ENCODE measurements around the gene MED12.

MED12 gene

DNA sequence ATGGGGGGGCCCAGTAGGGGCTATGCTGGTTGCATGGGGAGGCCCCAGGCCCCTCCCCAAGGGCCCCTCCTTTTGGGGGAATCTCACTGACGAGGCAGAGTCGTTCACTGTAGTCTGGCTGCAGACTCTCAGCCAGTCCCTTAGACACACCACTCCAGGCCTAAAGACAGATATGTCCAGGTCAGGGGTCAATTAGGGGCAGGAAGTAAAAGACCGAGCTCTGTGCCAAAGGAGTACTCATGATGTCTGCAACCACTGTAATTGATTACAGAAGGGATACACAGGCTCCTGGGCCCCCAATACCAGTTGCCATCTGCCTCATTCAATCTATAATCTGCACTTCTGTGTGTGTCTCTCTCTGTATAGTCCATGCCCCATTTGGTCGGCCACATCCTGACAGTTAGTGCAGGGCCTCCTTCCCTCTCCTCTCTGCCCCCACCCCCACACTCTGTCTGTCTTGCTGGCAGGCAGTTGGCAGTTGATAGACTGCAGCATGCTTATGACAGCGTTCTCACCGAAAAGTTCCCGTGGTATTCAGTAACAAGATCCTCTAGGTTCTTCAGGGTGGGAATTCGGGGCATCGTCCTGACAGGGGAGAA lies 10.5 kb upstream of the MED12 start:
- Histone ChIP-seq H3K36me3 (ENCODE audit: control insufficient read depth, insufficient read depth, low read length) (no peaks in the 10 kb centered on the region), H3K9me3 (ENCODE audit: control insufficient read depth, insufficient read depth, low read depth, low read length) (no peaks in the 10 kb centered on the region; the same call in 1 of the 2 replicates), H3K27ac (ENCODE audit: low read depth, low read length) (no peak overlapping the region), H3K4me1 (ENCODE audit: control insufficient read depth, insufficient read depth, low read length) (peaks cover 28% of the 10 kb centered on the region), H3K27me3 (ENCODE audit: control insufficient read depth, insufficient read depth, low read length) (peaks cover 70% of the 10 kb centered on the region), H3K9ac (ENCODE audit: low read length) (no peak overlapping the region), H3K4me3 (ENCODE audit: low read depth, low read length) (no peak overlapping the region)

DNA sequence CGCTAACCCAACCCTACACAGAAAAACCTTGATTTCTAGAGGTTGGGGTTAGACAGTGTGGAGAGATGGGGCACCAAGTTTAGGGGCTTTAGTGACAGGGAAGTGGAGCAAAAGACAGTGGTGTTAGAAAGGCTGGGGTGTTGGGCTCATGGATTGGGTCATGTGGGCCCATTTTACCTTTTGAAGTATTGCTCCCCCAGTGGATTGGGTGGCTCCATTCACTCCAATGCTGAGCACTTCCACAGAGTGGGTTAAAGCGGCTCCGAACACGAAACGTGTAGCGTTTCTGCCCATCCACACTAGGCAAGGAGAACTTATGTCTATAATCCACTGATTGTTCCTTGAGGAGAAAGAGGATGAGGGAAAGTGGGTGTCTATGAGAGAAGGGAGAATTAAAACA lies 9.3 kb upstream of the MED12 start:
- peaks cover 79% of the 10 kb centered on the region for H3K27me3 ChIP-seq (ENCODE audit: control insufficient read depth, insufficient read depth, low read length)
- H3K9me3 ChIP-seq (ENCODE audit: control insufficient read depth, insufficient read depth, low read depth, low read length) = no peaks in the 10 kb centered on the region; the same call in 1 of the 2 replicates
- peaks cover 18% of the 10 kb centered on the region for H3K4me1 ChIP-seq (ENCODE audit: control insufficient read depth, insufficient read depth, low read length)
- no peak overlapping the region for H3K9ac ChIP-seq (ENCODE audit: low read length)
- H3K27ac ChIP-seq (ENCODE audit: low read depth, low read length) = no peak overlapping the region
- no peak overlapping the region for H3K4me3 ChIP-seq (ENCODE audit: low read depth, low read length)
- H3K36me3 ChIP-seq (ENCODE audit: control insufficient read depth, insufficient read depth, low read length) = no peaks in the 10 kb centered on the region

DNA sequence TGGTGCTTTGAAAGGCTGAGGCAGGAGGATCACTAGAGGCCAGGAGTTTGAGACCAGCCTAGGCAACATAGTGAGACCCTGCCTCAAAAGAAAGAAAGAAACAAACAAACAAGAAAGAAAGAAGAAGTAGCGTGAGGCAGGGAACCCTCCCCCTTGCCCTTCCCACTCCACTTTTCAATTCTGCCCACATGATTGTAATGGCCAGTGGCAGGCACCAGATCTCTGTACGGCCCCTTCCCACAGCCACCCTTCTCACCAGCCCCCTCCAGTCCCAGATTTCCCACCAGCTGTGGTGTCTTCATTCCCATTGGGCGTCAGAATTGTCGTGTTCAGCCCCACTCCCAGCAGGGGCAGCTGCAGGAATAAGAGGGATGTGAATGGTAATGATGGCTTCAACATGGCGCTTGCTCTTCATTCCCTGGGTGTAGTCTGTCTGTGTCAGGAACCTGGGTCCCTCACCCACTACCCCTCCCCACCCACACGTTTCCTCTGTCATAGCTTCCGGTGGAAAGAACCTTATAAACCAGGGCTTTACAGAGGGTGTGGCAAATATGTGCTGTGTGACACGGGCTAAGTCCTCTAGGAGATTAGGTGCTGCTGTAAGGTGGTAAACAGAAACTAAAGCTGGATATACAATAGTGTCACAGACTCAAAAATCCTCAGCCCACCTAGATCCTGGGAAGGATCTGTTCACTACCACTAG lies 7.1 kb upstream of the MED12 start, which contains the start of gene IL2RG:
IL2RG (minus strand) TSS at position 437 of the 703 bp plus-strand sequence; CDS start at position 399, 38 bp downstream.
- Histone ChIP-seq H3K27ac (ENCODE audit: low read depth, low read length) (no peak within 1 kb of the TSS), H3K9ac (ENCODE audit: low read length) (no peak within 1 kb of the TSS)

DNA sequence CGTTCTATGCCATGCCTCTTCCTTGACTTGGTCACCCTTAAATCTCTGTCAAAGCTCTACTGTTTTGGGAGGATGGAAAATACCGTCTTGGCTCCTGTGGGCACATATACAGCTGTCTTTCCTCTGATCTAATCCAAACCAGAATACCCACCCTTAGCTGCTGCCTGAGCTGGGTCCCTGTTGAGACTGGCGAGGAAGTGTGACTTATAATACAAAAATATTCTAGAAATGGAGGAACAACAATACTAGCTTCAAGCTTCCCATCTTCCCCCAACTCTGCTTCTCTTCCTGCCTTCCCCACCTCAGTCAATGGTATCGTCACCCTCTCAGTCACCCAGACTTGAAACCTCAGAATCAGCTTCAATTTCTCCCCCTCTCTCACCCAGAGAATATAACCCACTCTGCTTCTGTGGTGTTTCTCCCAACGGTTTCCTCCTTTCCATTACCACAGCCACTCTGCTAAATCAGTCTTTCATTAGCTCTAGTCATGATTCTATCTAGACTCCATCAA lies 6.4 kb upstream of the MED12 start:
- Histone ChIP-seq H3K27me3 (ENCODE audit: control insufficient read depth, insufficient read depth, low read length) (peaks cover 78% of the 10 kb centered on the region), H3K27ac (ENCODE audit: low read depth, low read length) (no peak overlapping the region), H3K4me1 (ENCODE audit: control insufficient read depth, insufficient read depth, low read length) (peaks cover 7% of the 10 kb centered on the region; the same call in 1 of the 2 replicates), H3K9me3 (ENCODE audit: control insufficient read depth, insufficient read depth, low read depth, low read length) (no peaks in the 10 kb centered on the region; the same call in 1 of the 2 replicates), H3K4me3 (ENCODE audit: low read depth, low read length) (no peak overlapping the region), H3K9ac (ENCODE audit: low read length) (no peak overlapping the region), H3K36me3 (ENCODE audit: control insufficient read depth, insufficient read depth, low read length) (no peaks in the 10 kb centered on the region)

More for the DNA sequence above, 7.1 kb upstream of the MED12 start, which contains the start of gene IL2RG:
- Histone ChIP-seq H3K9me3 (ENCODE audit: control insufficient read depth, insufficient read depth, low read depth, low read length) (no peaks in the 10 kb centered on the region; the same call in 1 of the 2 replicates), H3K36me3 (ENCODE audit: control insufficient read depth, insufficient read depth, low read length) (no peaks in the 10 kb centered on the region), H3K4me3 (ENCODE audit: low read depth, low read length) (no peak within 1 kb of the TSS), H3K27me3 (ENCODE audit: control insufficient read depth, insufficient read depth, low read length) (peaks cover 81% of the 10 kb centered on the region), H3K4me1 (ENCODE audit: control insufficient read depth, insufficient read depth, low read length) (peaks cover 9% of the 10 kb centered on the region; the same call in 1 of the 2 replicates)

DNA sequence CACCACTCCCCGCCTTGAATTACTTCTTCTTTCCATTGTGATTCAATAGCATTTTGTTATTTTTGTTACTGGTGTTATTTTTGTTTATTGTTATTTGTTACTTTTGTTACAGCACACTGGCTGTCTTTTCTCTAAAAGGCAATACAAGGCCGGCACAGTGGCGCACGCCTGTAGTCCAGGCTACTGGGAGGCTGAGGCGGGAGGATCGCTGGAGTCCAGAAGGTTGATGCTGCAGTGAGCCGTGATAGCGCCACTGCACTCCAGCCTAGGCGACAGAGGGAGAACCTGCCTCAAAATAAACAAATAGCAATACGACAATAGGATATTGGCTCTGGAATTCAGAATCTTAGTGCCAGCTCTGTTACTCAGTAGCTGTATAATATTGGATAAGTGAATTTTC lies 1.0 kb upstream of the MED12 start:
- Histone ChIP-seq H3K4me3 (ENCODE audit: low read depth, low read length) (peak overlapping the region; percentile 65), H3K27ac (ENCODE audit: low read depth, low read length) (no peak overlapping the region), H3K9ac (ENCODE audit: low read length) (no peak overlapping the region), H3K27me3 (ENCODE audit: control insufficient read depth, insufficient read depth, low read length) (peaks cover 69% of the 10 kb centered on the region), H3K9me3 (ENCODE audit: control insufficient read depth, insufficient read depth, low read depth, low read length) (peaks cover 3% of the 10 kb centered on the region; the same call in 1 of the 2 replicates), H3K4me1 (ENCODE audit: control insufficient read depth, insufficient read depth, low read length) (peaks cover 11% of the 10 kb centered on the region), H3K36me3 (ENCODE audit: control insufficient read depth, insufficient read depth, low read length) (peaks cover 25% of the 10 kb centered on the region)

DNA sequence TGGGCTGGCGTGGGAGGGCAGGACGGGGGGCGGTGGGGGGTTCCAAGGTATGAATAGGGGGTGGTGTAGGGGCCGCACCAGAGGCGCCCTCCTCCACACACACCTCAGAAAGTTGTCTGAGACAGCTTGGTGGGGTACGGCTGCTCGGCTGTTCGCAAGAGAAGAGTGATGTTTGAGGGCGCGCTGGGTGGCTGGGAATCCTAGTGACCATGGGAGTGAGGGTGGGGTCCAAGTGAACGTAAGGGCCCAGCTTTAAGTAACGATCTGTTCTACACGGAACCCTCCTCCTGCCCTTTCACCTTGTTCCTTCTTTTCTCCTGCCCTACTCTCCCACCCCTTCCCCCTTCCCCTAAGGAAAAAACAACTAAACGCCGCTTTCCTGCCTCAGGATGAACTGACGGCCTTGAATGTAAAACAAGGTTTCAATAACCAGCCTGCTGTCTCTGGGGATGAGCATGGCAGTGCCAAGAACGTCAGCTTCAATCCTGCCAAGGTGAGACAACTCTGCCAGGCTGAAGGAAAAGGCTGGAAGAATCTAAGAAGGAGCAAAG lies 664 bp downstream of the MED12 start:
- peak overlapping the region; percentile 65 for H3K4me3 ChIP-seq (ENCODE audit: low read depth, low read length)
- H3K9ac ChIP-seq (ENCODE audit: low read length) = peak overlapping the region; percentile 72
- H3K36me3 ChIP-seq (ENCODE audit: control insufficient read depth, insufficient read depth, low read length) = peaks cover 42% of the 10 kb centered on the region
- H3K4me1 ChIP-seq (ENCODE audit: control insufficient read depth, insufficient read depth, low read length) = peaks cover 11% of the 10 kb centered on the region
- H3K27me3 ChIP-seq (ENCODE audit: control insufficient read depth, insufficient read depth, low read length) = peaks cover 62% of the 10 kb centered on the region
- H3K27ac ChIP-seq (ENCODE audit: low read depth, low read length) = no peak overlapping the region
- H3K9me3 ChIP-seq (ENCODE audit: control insufficient read depth, insufficient read depth, low read depth, low read length) = peaks cover 3% of the 10 kb centered on the region; the same call in 1 of the 2 replicates

DNA sequence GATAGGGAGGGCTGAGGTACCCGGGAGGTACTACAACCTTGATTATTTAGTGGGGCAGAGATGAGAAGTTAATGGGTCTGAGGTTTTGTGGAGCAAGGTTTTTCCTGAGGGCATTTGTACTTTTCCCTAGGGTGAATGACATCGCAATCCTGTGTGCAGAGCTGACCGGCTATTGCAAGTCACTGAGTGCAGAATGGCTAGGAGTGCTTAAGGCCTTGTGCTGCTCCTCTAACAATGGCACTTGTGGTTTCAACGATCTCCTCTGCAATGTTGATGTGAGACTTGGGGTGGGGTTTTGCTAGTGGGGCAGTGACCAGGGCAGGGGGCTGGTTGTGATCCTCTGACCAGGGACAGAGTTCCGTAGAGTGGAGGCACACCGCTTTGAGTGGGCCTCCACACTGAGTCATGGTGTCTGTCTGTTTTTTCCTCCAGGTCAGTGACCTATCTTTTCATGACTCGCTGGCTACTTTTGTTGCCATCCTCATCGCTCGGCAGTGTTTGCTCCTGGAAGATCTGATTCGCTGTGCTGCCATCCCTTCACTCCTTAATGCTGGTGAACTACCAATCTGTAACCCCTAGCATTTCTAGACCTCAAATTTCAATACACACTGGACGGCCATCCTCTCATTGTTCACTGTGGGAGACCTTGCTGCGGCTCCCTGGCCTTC lies 9.9 kb downstream of the MED12 start:
- Histone ChIP-seq H3K27ac (ENCODE audit: low read depth, low read length) (no peak overlapping the region), H3K4me1 (ENCODE audit: control insufficient read depth, insufficient read depth, low read length) (peaks cover 6% of the 10 kb centered on the region; the same call in 1 of the 2 replicates), H3K9ac (ENCODE audit: low read length) (no peak overlapping the region), H3K9me3 (ENCODE audit: control insufficient read depth, insufficient read depth, low read depth, low read length) (peaks cover 20% of the 10 kb centered on the region; the same call in 1 of the 2 replicates), H3K27me3 (ENCODE audit: control insufficient read depth, insufficient read depth, low read length) (peaks cover 9% of the 10 kb centered on the region; the same call in 1 of the 2 replicates), H3K4me3 (ENCODE audit: low read depth, low read length) (no peak overlapping the region), H3K36me3 (ENCODE audit: control insufficient read depth, insufficient read depth, low read length) (peaks cover 86% of the 10 kb centered on the region)

DNA sequence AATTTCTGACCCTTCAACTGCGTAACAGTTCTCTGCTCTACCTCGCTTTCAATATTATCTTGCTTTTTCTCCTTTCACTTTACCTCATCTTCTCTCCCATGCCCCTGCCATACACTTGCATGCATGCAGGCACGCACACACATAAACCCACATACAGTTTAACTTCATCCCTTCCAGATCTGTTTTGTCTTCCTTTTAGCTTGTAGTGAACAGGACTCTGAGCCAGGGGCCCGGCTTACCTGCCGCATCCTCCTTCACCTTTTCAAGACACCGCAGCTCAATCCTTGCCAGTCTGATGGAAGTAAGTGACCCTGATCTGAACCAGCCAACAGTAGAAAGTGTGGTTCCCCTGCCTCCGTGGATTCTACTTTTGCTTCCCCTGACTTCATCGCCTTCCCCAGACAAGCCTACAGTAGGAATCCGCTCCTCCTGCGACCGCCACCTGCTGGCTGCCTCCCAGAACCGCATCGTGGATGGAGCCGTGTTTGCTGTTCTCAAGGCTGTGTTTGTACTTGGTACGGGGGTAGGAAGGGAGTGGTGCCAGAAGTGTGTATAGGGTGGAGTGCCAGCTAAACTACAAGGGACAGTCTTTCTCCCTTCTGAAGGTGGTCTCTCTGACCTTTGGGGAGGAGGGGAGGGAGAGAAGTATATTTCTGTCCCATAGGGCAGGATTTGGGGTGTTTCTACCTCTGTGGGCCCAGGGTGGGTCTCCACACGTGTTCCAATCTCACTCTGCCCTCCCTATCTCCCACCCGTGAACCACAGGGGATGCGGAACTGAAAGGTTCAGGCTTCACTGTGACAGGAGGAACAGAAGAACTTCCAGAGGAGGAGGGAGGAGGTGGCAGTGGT lies 10.7 kb downstream of the MED12 start:
- no peak overlapping the region for H3K9ac ChIP-seq (ENCODE audit: low read length)
- peaks cover 6% of the 10 kb centered on the region; the same call in 1 of the 2 replicates for H3K4me1 ChIP-seq (ENCODE audit: control insufficient read depth, insufficient read depth, low read length)
- H3K36me3 ChIP-seq (ENCODE audit: control insufficient read depth, insufficient read depth, low read length) = peaks cover 77% of the 10 kb centered on the region
- H3K4me3 ChIP-seq (ENCODE audit: low read depth, low read length) = no peak overlapping the region
- H3K27ac ChIP-seq (ENCODE audit: low read depth, low read length) = no peak overlapping the region
- peaks cover 4% of the 10 kb centered on the region; the same call in 1 of the 2 replicates for H3K27me3 ChIP-seq (ENCODE audit: control insufficient read depth, insufficient read depth, low read length)
- peaks cover 20% of the 10 kb centered on the region; the same call in 1 of the 2 replicates for H3K9me3 ChIP-seq (ENCODE audit: control insufficient read depth, insufficient read depth, low read depth, low read length)

DNA sequence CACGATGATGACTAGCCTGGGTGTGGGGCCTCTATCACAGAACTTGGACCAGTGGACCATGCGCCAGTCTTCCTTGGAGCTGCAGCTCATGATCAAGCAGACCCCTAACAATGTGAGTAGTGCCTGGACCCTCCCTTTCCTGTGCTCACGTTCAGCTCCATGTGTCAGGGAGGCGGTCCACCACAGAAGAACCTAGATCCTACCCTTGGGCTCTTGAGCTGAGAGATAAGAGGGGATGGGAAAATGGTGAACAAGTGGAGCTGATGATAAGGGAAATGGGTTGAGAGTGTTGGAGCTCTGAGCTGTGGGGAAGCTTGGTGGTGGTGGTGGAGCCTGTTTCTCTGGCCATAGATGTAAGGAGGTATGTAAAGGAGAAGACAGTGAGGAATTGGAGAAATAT lies 13.1 kb downstream of the MED12 start:
- Histone ChIP-seq H3K27ac (ENCODE audit: low read depth, low read length) (no peak overlapping the region), H3K27me3 (ENCODE audit: control insufficient read depth, insufficient read depth, low read length) (no peaks in the 10 kb centered on the region; the same call in 1 of the 2 replicates), H3K36me3 (ENCODE audit: control insufficient read depth, insufficient read depth, low read length) (peaks cover 72% of the 10 kb centered on the region), H3K9me3 (ENCODE audit: control insufficient read depth, insufficient read depth, low read depth, low read length) (peaks cover 12% of the 10 kb centered on the region; the same call in 1 of the 2 replicates), H3K4me3 (ENCODE audit: low read depth, low read length) (no peak overlapping the region), H3K4me1 (ENCODE audit: control insufficient read depth, insufficient read depth, low read length) (peaks cover 6% of the 10 kb centered on the region; the same call in 1 of the 2 replicates), H3K9ac (ENCODE audit: low read length) (no peak overlapping the region)

DNA sequence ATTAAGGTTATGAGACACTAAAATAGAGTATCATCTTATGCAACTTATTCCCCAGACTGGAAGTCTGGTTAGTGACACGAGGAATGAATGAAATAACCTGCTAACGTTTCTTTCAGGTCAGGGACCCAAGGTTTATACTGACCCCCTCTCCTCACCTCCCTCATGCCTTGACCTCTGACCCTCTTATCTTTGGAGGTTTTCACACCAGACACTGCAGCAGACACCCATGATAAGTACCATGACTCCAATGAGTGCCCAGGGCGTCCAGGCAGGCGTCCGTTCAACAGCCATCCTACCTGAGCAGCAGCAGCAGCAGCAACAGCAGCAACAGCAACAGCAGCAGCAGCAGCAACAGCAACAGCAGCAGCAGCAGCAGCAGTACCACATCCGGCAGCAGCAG lies 22.0 kb downstream of the MED12 start:
- Histone ChIP-seq H3K36me3 (ENCODE audit: control insufficient read depth, insufficient read depth, low read length) (peaks cover 43% of the 10 kb centered on the region), H3K9ac (ENCODE audit: low read length) (no peak overlapping the region), H3K4me1 (ENCODE audit: control insufficient read depth, insufficient read depth, low read length) (no peaks in the 10 kb centered on the region; the same call in 1 of the 2 replicates), H3K27me3 (ENCODE audit: control insufficient read depth, insufficient read depth, low read length) (peaks cover 13% of the 10 kb centered on the region), H3K4me3 (ENCODE audit: low read depth, low read length) (no peak overlapping the region), H3K9me3 (ENCODE audit: control insufficient read depth, insufficient read depth, low read depth, low read length) (peaks cover 18% of the 10 kb centered on the region; the same call in 1 of the 2 replicates), H3K27ac (ENCODE audit: low read depth, low read length) (no peak overlapping the region)
